IMR-90 (cell line): ENCODE results near the gene BRPF3. TPM values are rescaled to one million over a fixed set of nuclear protein-coding genes. Genes with fewer than 3 reads are reported as not detected.

ENCODE experiments used
- ATAC-seq: fragments of 200-7000 bp; cut with Tn5 transposase; 2 replicates; pipeline ENCODE4 v1.9.1; 2020; ENCODE audit warnings: low read depth, mild to moderate bottlenecking, moderate library complexity
- BruUV-seq: library from RNA; stranded (reverse); fragments of 400-500 nt; replicated peaks from 2 replicates; lab custom pipeline; 2021; lab: Mats Ljungman, UMichigan
- CTCF ChIA-PET: fragments of 300-600 bp; formaldehyde crosslinking; extraction: SDS; loops from one replicate; lab custom pipeline; 2021; ENCODE audit warnings: antibody characterized with exemption; lab: Yijun Ruan, JAX
- POLR2A ChIA-PET: fragments of 300-600 bp; sonication (Branson Sonifier 250); formaldehyde crosslinking; loops from one replicate; lab custom pipeline; 2022; ENCODE audit warnings: antibody characterized with exemption; ENCODE audit not compliant: unreplicated experiment; lab: Charles Lee
- DNase-seq: peaks from one replicate; pipeline ENCODE4 v3.0.0; 2013
- H2AFZ ChIP-seq: replicated peaks from 2 replicates; pipeline ENCODE3; 2013; ENCODE audit warnings: low read length, mild to moderate bottlenecking; ENCODE audit not compliant: poor library complexity
- H2AK5ac ChIP-seq: 2 replicates; pipeline ENCODE4 v1.6.1; 2013; ENCODE audit warnings: low read depth, low read length, inconsistent platforms
- H2AK9ac ChIP-seq: replicated peaks from 2 replicates; pipeline ENCODE3; 2013; ENCODE audit warnings: mild to moderate bottlenecking, low read depth, low read length, moderate library complexity; ENCODE audit not compliant: poor library complexity
- H2BK120ac ChIP-seq: 2 replicates; pipeline ENCODE4 v1.6.1; 2013; ENCODE audit warnings: low read depth, low read length, inconsistent platforms
- H2BK15ac ChIP-seq: 3 replicates; pipeline ENCODE4 v1.6.1; 2013; ENCODE audit warnings: low read depth, low read length, inconsistent platforms
- H2BK20ac ChIP-seq: 2 replicates; pipeline ENCODE4 v1.6.1; 2013; ENCODE audit warnings: low read depth, mild to moderate bottlenecking, inconsistent platforms, low read length, moderate library complexity
- H2BK5ac ChIP-seq: 2 replicates; pipeline ENCODE4 v1.6.1; 2013; ENCODE audit warnings: mild to moderate bottlenecking, low read depth, low read length, inconsistent platforms; ENCODE audit not compliant: poor library complexity, severe bottlenecking
- H3K14ac ChIP-seq: replicated peaks from 2 replicates; pipeline ENCODE4 v1.6.1; 2013; ENCODE audit warnings: low read depth, low read length, inconsistent platforms
- H3K18ac ChIP-seq: 2 replicates; pipeline ENCODE4 v1.6.1; 2013; ENCODE audit warnings: low read depth, low read length, control low read depth
- H3K23ac ChIP-seq: 2 replicates; pipeline ENCODE4 v1.6.1; 2013; ENCODE audit warnings: low read depth, low read length, inconsistent platforms
- H3K27ac ChIP-seq: 2 replicates; pipeline ENCODE4 v1.5.1; 2013; ENCODE audit warnings: mild to moderate bottlenecking, control low read depth, low read length; ENCODE audit not compliant: insufficient read depth
- H3K27me3 ChIP-seq: 2 replicates; pipeline ENCODE4 v1.6.1; 2013; ENCODE audit warnings: low read length; ENCODE audit not compliant: control insufficient read depth, insufficient read depth
- H3K36me3 ChIP-seq: 2 replicates; pipeline ENCODE4 v1.6.1; 2013; ENCODE audit warnings: low read length, mixed read lengths; ENCODE audit not compliant: control insufficient read depth, insufficient read depth
- H3K4ac ChIP-seq: 2 replicates; pipeline ENCODE4 v1.6.1; 2013; ENCODE audit warnings: low read depth, low read length, inconsistent platforms
- H3K4me1 ChIP-seq: 2 replicates; pipeline ENCODE4 v1.6.1; 2013; ENCODE audit warnings: low read length, mixed read lengths; ENCODE audit not compliant: control insufficient read depth, insufficient read depth
- H3K4me2 ChIP-seq: 2 replicates; pipeline ENCODE4 v1.6.1; 2013; ENCODE audit warnings: low read depth, mild to moderate bottlenecking, control low read depth, low read length, moderate library complexity
- H3K4me3 ChIP-seq: 2 replicates; pipeline ENCODE4 v1.5.1; 2013; ENCODE audit warnings: low read depth, mild to moderate bottlenecking, control low read depth, low read length, moderate library complexity; ENCODE audit not compliant: insufficient read depth
- H3K56ac ChIP-seq: 2 replicates; pipeline ENCODE4 v1.6.1; 2013; ENCODE audit warnings: low read length, inconsistent platforms; ENCODE audit not compliant: insufficient read depth; ENCODE audit errors: extremely low read depth
- H3K79me1 ChIP-seq, 2 experiments: 2 replicates each; pipeline ENCODE4 v1.6.1; 2013; ENCODE audit warnings: low read length in 2 of 2, inconsistent platforms in 1 of 2, low read depth in 1 of 2
- H3K9ac ChIP-seq: 2 replicates; pipeline ENCODE4 v1.6.1; 2013; ENCODE audit warnings: low read depth, low read length, control low read depth
- H3K9me1 ChIP-seq: 2 replicates; pipeline ENCODE4 v1.6.1; 2013; ENCODE audit warnings: low read length, inconsistent platforms; ENCODE audit not compliant: insufficient read depth
- H3K9me3 ChIP-seq: 2 replicates; pipeline ENCODE4 v1.6.1; 2013; ENCODE audit warnings: low read length; ENCODE audit not compliant: control insufficient read depth, insufficient read depth
- H4K20me1 ChIP-seq: 2 replicates; pipeline ENCODE4 v1.6.1; 2013; ENCODE audit warnings: low read length, inconsistent platforms; ENCODE audit not compliant: insufficient read depth
- H4K5ac ChIP-seq: 2 replicates; pipeline ENCODE4 v1.6.1; 2013; ENCODE audit warnings: mild to moderate bottlenecking, low read depth, low read length, control low read depth
- H4K8ac ChIP-seq, 2 experiments: 2 replicates each; pipeline ENCODE4 v1.6.1; 2013; ENCODE audit warnings: low read depth in 2 of 2, low read length in 2 of 2, control low read depth in 1 of 2, inconsistent platforms in 1 of 2
- H4K91ac ChIP-seq: 2 replicates; pipeline ENCODE4 v1.6.1; 2013; ENCODE audit warnings: low read depth, low read length, inconsistent platforms; ENCODE audit not compliant: insufficient read depth
- CEBPB ChIP-seq: IDR thresholded peaks from 2 replicates; pipeline ENCODE4 v1.6.1; 2012; ENCODE audit warnings: low read depth, low read length, improper control_type of control experiment
- MAFK ChIP-seq: IDR thresholded peaks from 2 replicates; pipeline ENCODE4 v1.6.1; 2012; ENCODE audit warnings: low read depth, low read length, improper control_type of control experiment
- MAZ ChIP-seq: IDR thresholded peaks from 2 replicates; pipeline ENCODE4 v1.6.1; 2012; ENCODE audit warnings: low read depth, mild to moderate bottlenecking, low read length, improper control_type of control experiment, moderate library complexity, borderline replicate concordance
- MXI1 ChIP-seq: IDR thresholded peaks from 2 replicates; pipeline ENCODE4 v1.6.1; 2012; ENCODE audit warnings: low read depth, mild to moderate bottlenecking, low read length, moderate library complexity, borderline replicate concordance
- POLR2A ChIP-seq: IDR thresholded peaks from 2 replicates; pipeline ENCODE4 v1.6.1; 2012; ENCODE audit warnings: mild to moderate bottlenecking, low read depth, low read length
- RFX5 ChIP-seq: IDR thresholded peaks from 2 replicates; pipeline ENCODE4 v1.8.0; 2012; ENCODE audit warnings: low read depth, mild to moderate bottlenecking, low read length, moderate library complexity
- SMC3 ChIP-seq: fragments of 150-350 bp; IDR thresholded peaks from 2 replicates; pipeline ENCODE4 v1.6.1; 2016; ENCODE audit warnings: low read depth, mild to moderate bottlenecking, antibody characterized with exemption, low read length, moderate library complexity
- WGBS, 2 experiments: methylation state at CpG; one replicate each; pipeline versions ENCODE4 v1.1.5 to v1.1.7; 2013; ENCODE audit warnings: missing lambda C conversion rate in 2 of 2; ENCODE audit not compliant: insufficient read length in 1 of 2; ENCODE audit errors: extremely low coverage in 2 of 2; 5-methylcytosine and 5-hydroxymethylcytosine counted together
- dilution Hi-C: fragments of 300-500 bp; cut with HindIII; formaldehyde crosslinking; loops from one replicate; pipeline ENCODE4 v1.14.3; 2018; ENCODE audit warnings: low sequenced_read_pairs; ENCODE audit not compliant: unreplicated experiment
- in situ Hi-C: fragments of 300-500 bp; cut with MboI; formaldehyde crosslinking; loops from 3 replicates; pipeline ENCODE4 v1.14.3; 2019; ENCODE audit warnings: low sequenced_read_pairs, inconsistent platforms, mixed read lengths
- intact Hi-C: fragments of 100-400 bp; cut with micrococcal nuclease; formaldehyde crosslinking; loops from 2 replicates; pipeline ENCODE4 v1.10.0; 2022
- polyA plus RNA-seq, 3 experiments: library from polyadenylated mRNA; depleted of rRNA; stranded (reverse); fragments of >200 nt; gene quantifications; 2 replicates each; pipeline ENCODE4 v1.2.3, GENCODE V29; 2012; ENCODE audit warnings: low replicate concordance in 1 of 3
- total RNA-seq: library from RNA; depleted of rRNA; stranded (reverse); fragments of >200 nt; gene quantifications from 2 replicates; pipeline ENCODE4 v1.2.3, GENCODE V29; 2012

Gene BRPF3
- total and polyA plus RNA-seq, 2 of the 4 experiments (the other 2 are of a cell fraction), result 10.2 to 17.2 TPM

DNA sequence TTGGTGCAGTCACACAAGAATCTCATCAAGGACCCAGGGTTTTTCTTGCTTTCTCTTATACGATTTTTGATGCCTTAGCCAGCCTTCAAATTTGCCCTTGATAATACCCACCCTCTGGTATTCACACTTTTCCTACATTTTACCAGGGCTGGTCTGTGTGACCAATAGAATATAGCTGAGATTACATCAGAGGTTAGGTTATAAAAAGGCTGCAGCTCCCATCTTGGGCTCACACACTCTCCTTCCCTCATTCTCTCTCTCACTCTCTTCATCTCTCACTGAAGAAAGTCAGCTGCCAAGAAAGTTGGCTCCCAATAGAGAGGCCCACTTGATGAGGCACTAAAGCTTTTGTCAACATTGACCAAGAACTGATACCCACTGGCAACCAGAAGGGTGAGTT is 69.2 kb downstream of the BRPF3 start:
- H3K27ac ChIP-seq, result no peak overlapping the region
- H3K9me1 ChIP-seq, result no peaks in the 10 kb centered on the region; the same call in 1 of the 2 replicates
- H4K20me1 ChIP-seq, result no peaks in the 10 kb centered on the region
- H2BK20ac ChIP-seq, result no peak overlapping the region
- H2AFZ ChIP-seq, result no peak overlapping the region
- in situ Hi-C loops, result no loop called here
- no peak overlapping the region for H3K9ac ChIP-seq
- H3K18ac ChIP-seq, result no peak overlapping the region
- no peak overlapping the region for H4K91ac ChIP-seq
- BruUV-seq, result no TSS peak
- intact Hi-C loops, result no loop called here
- H4K8ac ChIP-seq, result no peak overlapping the region
- H3K4me1 ChIP-seq, result no peaks in the 10 kb centered on the region
- H2BK15ac ChIP-seq, result no peak overlapping the region
- no peak overlapping the region for H3K23ac ChIP-seq
- ChIA-PET POLR2A (no interaction called here), CTCF (no interaction called here)
- no peak overlapping the region for H3K4me3 ChIP-seq
- H3K9me3 ChIP-seq, result peaks cover 12% of the 10 kb centered on the region
- no peaks in the 10 kb centered on the region for H3K79me1 ChIP-seq
- dilution Hi-C loops, result no loop called here
- H3K27me3 ChIP-seq, result peaks cover 51% of the 10 kb centered on the region
- DNase-seq (no peak), ATAC-seq (no peak)
- no CpG with 5 or more reads among the region's 1 CpG for WGBS, 2 experiments
- H3K4me2 ChIP-seq, result no peak overlapping the region
- no peak overlapping the region for H2AK9ac ChIP-seq
- TF ChIP-seq MXI1 (no peak), RFX5 (no peak), SMC3 (no peak), MAZ (no peak), CEBPB (no peak), MAFK (no peak), POLR2A (no peak)
- no peak overlapping the region for H3K56ac ChIP-seq
- no peak overlapping the region for H2BK120ac ChIP-seq
- H4K5ac ChIP-seq, result no peak overlapping the region
- H3K14ac ChIP-seq, result no peak overlapping the region
- no peak overlapping the region for H3K4ac ChIP-seq
- H2BK5ac ChIP-seq, result no peak overlapping the region
- no peak overlapping the region for H2AK5ac ChIP-seq
- no peaks in the 10 kb centered on the region for H3K36me3 ChIP-seq
